GM18858 (cell line): ENCODE data around the gene TMEM154.
A peak's percentile ranks its signal among the peaks of the same experiment; 100 is the strongest.

Experiments used
- ATAC-seq: cut with Tn5 transposase; IDR thresholded peaks from one replicate; pipeline ENCODE4 v1.9.1; 2021; ENCODE audit not compliant: unreplicated experiment

TMEM154 gene

GRCh38 chr4:152679414-152680281 lies at the start of gene TMEM154:
Gene TMEM154 (minus strand): TSS chr4:152679997. CDS start chr4:152679933, 64 bp downstream.
- peak; percentile 42 for ATAC-seq

- ATAC-seq, result no peak
These were observed 49.7 kb upstream of the TMEM154 start for GRCh38 chr4:152729466-152729865.

- ATAC-seq, result no peak
These were observed 48.5 kb upstream of the TMEM154 start for GRCh38 chr4:152728343-152728742.

GRCh38 chr4:152727784-152728183 lies 48.0 kb upstream of the TMEM154 start:
- ATAC-seq, result no peak

- no peak for ATAC-seq
These were observed 44.7 kb upstream of the TMEM154 start for GRCh38 chr4:152724494-152724893.

- no peak for ATAC-seq
These were observed 43.4 kb upstream of the TMEM154 start for GRCh38 chr4:152723236-152723635.

- no peak for ATAC-seq
These were observed 40.2 kb upstream of the TMEM154 start for GRCh38 chr4:152719801-152720556.

GRCh38 chr4:152719291-152719690 lies 39.5 kb upstream of the TMEM154 start:
- ATAC-seq, result no peak

GRCh38 chr4:152715076-152715475 lies 35.3 kb upstream of the TMEM154 start:
- ATAC-seq, result no peak

GRCh38 chr4:152713951-152714705 lies 34.3 kb upstream of the TMEM154 start:
- ATAC-seq, result no peak

- ATAC-seq, result peak; percentile 62
These were observed 30.1 kb upstream of the TMEM154 start for GRCh38 chr4:152709675-152710438.

- no peak for ATAC-seq
These were observed 29.0 kb upstream of the TMEM154 start for GRCh38 chr4:152708796-152709195.

- no peak for ATAC-seq
These were observed 28.6 kb upstream of the TMEM154 start for GRCh38 chr4:152708361-152708760.

- no peak for ATAC-seq
These were observed 27.8 kb upstream of the TMEM154 start for GRCh38 chr4:152707632-152708031.

- no peak for ATAC-seq
These were observed 26.1 kb upstream of the TMEM154 start for GRCh38 chr4:152705903-152706302.

GRCh38 chr4:152704788-152705187 lies 25.0 kb upstream of the TMEM154 start:
- no peak for ATAC-seq

GRCh38 chr4:152700151-152700550 lies 20.4 kb upstream of the TMEM154 start:
- ATAC-seq, result no peak

GRCh38 chr4:152699313-152699712 lies 19.5 kb upstream of the TMEM154 start:
- ATAC-seq, result no peak

GRCh38 chr4:152698089-152698499 lies 18.3 kb upstream of the TMEM154 start:
- ATAC-seq, result no peak

GRCh38 chr4:152697284-152698088 lies 17.7 kb upstream of the TMEM154 start:
- ATAC-seq, result no peak
